ENCODE data around the gene CDCA3. TPM values are rescaled to one million over a fixed set of nuclear protein-coding genes. Genes with fewer than 3 reads are reported as not detected.

Gene CDCA3
- total RNA-seq, 1 donor = 21.2 TPM

DNA sequence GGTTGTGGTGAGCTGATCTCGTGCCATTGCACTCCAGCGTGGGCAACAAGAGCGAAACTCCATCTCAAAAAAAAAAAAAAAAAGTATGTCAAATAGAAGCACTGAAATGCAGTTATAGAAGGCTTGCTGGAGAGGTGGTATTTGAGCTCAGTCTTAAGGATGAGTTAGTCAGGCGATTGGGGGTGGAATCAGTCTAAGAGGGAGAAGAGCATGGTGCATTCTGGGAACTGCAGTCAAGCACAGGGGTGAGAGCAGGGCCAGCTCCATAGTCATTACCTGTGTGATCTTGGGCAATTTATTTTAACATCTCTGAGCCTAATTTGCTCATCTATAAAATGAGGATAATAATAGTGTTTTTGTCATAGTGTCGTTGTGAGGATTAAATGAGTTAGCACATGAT, 16.2 kb downstream of the CDCA3 start:
- TF ChIP-seq, protein P1, sequence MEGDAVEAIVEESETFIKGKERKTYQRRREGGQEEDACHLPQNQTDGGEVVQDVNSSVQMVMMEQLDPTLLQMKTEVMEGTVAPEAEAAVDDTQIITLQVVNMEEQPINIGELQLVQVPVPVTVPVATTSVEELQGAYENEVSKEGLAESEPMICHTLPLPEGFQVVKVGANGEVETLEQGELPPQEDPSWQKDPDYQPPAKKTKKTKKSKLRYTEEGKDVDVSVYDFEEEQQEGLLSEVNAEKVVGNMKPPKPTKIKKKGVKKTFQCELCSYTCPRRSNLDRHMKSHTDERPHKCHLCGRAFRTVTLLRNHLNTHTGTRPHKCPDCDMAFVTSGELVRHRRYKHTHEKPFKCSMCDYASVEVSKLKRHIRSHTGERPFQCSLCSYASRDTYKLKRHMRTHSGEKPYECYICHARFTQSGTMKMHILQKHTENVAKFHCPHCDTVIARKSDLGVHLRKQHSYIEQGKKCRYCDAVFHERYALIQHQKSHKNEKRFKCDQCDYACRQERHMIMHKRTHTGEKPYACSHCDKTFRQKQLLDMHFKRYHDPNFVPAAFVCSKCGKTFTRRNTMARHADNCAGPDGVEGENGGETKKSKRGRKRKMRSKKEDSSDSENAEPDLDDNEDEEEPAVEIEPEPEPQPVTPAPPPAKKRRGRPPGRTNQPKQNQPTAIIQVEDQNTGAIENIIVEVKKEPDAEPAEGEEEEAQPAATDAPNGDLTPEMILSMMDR (IDR thresholded peaks at IDR 0.05; ENCODE audit: insufficient read depth, low read depth, low read length) = no peak
- DNase-seq (ENCODE audit: low read depth) = no peak
- H3K4me3 ChIP-seq (ENCODE audit: low read depth, low read length) = no peak overlapping the region

- no peak overlapping the region for H3K4me3 ChIP-seq (ENCODE audit: low read depth, low read length)
Observed at GRCh38 chr12:6834254-6834653, 16.8 kb downstream of the CDCA3 start.

GRCh38 chr12:6833189-6833890, 17.7 kb downstream of the CDCA3 start:
- DNase-seq (ENCODE audit: low read depth) = no peak
- H3K4me3 ChIP-seq (ENCODE audit: low read depth, low read length) = no peak overlapping the region
- TF ChIP-seq, protein P1 (IDR thresholded peaks at IDR 0.05; ENCODE audit: insufficient read depth, low read depth, low read length) = no peak

More at GRCh38 chr12:6834254-6834653, 16.8 kb downstream of the CDCA3 start:
- TF ChIP-seq, protein P1 (IDR thresholded peaks at IDR 0.05; ENCODE audit: insufficient read depth, low read depth, low read length) = no peak
- DNase-seq (ENCODE audit: low read depth) = no peak

DNA sequence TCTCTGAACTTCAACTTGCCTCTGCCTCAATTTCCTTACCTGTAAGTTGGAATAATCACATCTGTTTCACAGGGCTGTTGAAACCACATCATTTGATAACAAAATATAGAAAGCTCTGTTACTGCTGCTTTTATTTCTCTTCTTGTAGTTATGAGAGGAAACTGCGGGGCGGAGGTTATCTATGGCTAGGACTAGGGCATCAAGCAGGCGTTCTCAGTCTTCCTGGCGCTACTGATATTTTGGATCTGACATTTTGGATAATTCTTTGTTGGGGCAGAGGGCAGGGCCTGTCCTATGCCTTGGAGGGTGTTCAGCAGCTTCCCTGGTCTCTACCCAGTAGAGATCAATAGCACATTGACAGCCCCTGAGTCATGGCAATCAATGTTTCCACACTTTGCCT, 19.0 kb downstream of the CDCA3 start:
- DNase-seq (ENCODE audit: low read depth) = no peak
- H3K4me3 ChIP-seq (ENCODE audit: low read depth, low read length) = no peak overlapping the region
- TF ChIP-seq, protein P1 (IDR thresholded peaks at IDR 0.05; ENCODE audit: insufficient read depth, low read depth, low read length) = no peak

DNA sequence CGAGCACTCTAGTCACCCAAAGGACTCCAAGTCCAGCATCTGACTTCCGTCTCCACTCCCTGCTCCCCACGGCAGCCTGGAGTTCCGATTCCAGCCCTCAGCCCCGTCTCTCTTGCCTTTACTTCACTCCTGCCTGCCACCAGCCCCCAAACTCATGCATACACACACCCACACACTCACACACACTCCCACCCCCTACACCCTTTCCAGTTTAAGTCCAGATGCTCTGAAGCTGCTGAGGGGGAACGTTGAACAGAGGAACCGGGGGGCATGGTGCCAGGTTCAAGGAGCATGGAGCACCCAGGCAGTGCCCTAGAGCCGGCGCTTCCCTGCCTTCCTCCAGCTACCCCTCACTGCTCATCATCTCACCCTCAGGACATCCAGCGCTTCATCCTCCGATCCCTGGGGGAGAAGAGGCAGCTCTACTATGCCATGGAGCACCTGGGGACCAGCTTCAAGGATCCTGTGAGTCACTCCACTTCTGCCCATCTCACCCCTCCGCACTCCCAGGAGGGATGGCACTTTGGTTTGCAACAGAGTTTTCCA, 19.6 kb downstream of the CDCA3 start:
- TF ChIP-seq, protein P1 (IDR thresholded peaks at IDR 0.05; ENCODE audit: insufficient read depth, low read depth, low read length) = no peak
- H3K4me3 ChIP-seq (ENCODE audit: low read depth, low read length) = no peak overlapping the region
- no peak for DNase-seq (ENCODE audit: low read depth)

DNA sequence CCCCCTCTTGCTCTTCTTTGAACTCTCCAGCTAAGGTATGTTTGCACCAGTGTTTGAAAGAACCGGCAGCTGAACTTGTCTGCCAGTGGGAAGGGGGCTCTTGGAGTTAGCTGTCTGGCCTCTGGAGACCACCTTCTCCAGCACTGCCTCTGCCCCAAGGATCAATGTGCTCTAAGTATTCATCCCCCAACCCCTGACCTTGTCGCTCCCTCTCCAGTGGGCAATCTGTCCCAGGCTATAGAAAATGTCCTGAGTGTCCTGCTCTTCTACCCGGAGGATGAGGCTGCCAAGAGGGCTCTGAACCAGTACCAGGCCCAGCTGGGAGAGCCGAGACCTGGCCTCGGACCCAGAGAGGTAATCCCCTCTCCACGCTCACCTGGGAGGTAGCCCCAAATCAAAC, 20.1 kb downstream of the CDCA3 start:
- no peak overlapping the region for H3K4me3 ChIP-seq (ENCODE audit: low read depth, low read length)
- TF ChIP-seq, protein P1 (IDR thresholded peaks at IDR 0.05; ENCODE audit: insufficient read depth, low read depth, low read length) = no peak
- no peak for DNase-seq (ENCODE audit: low read depth)
